DOHH2 (cell line): Measurements from ENCODE around the gene GRB10.

ENCODE experiments used
- CTCF ChIP-seq: fragments of 200-600 bp; sonication (generic); IDR thresholded peaks from one replicate; pipeline ENCODE4 v1.5.1; 2014; ENCODE audit warnings: antibody characterized with exemption, mild to moderate bottlenecking, low read depth, low read length; ENCODE audit not compliant: poor library complexity, severe bottlenecking
- EZH2phosphoT487 ChIP-seq: fragments of 200-600 bp; sonication (generic); IDR thresholded peaks from 2 replicates; pipeline ENCODE4 v1.6.1; 2017; ENCODE audit warnings: borderline replicate concordance, mild to moderate bottlenecking, antibody characterized with exemption, low read length, moderate library complexity, mixed read lengths

DNA sequence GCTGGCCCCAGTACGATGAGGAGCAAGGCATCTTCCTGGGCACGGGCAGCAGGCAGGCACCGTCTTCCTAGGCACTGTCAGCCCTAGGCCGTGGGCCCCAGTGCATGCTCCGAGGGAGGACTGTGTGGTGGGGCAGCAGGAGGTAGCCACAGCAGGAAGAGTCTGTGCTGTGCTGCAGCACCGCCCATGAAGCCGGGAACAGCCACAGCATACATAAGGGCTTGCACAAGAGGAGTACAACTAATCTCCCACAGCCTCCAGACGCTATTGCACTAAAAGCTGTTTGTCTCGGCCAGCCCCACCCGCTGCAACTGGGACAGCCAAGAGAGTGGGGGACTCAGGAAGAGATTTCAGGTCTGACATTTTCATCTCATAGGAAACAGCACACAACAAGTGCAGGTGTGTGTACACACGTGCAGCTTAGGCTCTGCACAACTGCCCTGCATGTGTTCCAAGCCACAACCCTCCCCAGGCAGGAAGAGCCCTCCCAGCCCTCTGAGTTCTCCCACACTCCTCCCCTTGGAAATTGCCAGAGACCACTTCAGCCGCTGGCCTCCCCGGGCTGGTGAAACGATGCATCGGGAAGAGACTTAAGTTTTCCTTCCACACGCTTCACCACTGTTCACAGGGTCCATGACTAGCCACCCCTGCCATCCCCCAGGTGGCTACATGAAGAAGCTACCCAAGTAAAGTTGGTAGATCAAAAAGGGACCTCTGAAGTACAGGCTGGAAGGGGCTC, 129.4 kb downstream of the GRB10 start:
- TF ChIP-seq CTCF (no peak), EZH2phosphoT487 (no peak)
